ENCODE results near the gene MACROD2. TPM values are rescaled to one million over a fixed set of nuclear protein-coding genes. Genes with fewer than 3 reads are reported as not detected.

MACROD2 gene
- total RNA-seq, 1 donor from 2014 or later, result 3.5 TPM

DNA sequence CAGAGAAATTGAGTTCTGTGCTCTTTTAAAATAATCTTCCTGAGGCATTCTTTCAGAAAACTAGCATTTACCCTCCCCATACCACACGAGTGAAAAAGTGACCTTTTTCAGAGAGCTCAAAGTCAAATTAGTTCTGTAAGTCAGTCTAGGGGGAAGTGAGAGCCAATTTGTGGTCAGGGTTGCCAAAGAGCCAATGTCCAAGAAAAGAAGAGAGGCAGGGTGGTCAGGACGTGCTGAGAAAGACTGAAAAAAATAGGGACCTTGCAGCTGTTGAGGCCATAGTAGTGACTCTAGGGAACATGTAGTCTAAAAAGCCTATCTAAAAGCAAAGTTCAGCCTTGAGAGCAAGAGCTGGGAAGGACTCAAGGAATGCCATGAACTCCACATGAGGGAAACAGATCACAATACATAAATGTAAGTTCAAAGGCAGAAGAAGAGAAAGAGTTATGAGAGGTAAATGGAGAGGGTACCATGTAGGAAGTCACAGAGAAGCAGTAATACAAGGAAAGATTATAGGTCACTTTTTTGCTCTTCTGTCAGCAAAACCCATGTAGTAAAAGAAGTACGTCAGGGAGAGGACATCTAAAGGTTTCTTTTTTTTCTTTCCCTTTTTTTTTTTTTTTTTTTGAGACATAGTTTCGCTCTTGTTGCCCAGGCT, 907.2 kb downstream of the MACROD2 start:
- intact Hi-C loops (cut with DNase I), result no loop called here
- DNase-seq (ENCODE audit: low spot score in 2 of 2), result no peak
- TF ChIP-seq, protein P1, sequence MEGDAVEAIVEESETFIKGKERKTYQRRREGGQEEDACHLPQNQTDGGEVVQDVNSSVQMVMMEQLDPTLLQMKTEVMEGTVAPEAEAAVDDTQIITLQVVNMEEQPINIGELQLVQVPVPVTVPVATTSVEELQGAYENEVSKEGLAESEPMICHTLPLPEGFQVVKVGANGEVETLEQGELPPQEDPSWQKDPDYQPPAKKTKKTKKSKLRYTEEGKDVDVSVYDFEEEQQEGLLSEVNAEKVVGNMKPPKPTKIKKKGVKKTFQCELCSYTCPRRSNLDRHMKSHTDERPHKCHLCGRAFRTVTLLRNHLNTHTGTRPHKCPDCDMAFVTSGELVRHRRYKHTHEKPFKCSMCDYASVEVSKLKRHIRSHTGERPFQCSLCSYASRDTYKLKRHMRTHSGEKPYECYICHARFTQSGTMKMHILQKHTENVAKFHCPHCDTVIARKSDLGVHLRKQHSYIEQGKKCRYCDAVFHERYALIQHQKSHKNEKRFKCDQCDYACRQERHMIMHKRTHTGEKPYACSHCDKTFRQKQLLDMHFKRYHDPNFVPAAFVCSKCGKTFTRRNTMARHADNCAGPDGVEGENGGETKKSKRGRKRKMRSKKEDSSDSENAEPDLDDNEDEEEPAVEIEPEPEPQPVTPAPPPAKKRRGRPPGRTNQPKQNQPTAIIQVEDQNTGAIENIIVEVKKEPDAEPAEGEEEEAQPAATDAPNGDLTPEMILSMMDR (IDR thresholded peaks at IDR 0.05), result no peak

DNA sequence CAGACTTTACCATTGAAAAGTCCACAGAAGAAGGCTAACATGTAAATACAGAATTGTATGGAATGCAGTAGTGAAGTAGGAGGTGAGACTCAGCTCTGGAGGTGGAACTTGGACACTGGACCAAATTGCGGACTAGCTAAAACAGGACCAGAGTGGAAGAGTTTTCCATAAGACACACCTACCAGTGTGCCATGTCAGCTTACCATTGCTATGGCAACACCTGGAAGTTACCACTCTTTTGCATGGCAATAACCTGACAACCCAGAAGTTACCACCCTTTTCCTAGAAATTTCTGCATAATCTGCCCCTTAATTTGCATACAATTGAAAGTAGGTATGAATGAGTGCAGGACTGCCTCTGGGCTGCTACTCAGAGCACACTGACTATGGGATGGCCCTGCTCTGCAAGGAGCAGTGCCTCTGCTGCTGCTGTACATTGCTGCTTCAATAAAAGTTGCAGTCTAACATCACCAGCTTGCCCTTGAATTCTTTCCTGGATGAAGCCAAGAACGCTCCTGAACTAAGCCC, 911.7 kb downstream of the MACROD2 start:
- Histone ChIP-seq H3K4me1 (no peaks in the 10 kb centered on the region), H3K36me3 (no peaks in the 10 kb centered on the region), H3K4me3 (no peak overlapping the region), H3K9me3 (no peaks in the 10 kb centered on the region), H3K27ac (no peak overlapping the region), H3K27me3 (no peaks in the 10 kb centered on the region)
- DNase-seq (ENCODE audit: low spot score in 2 of 2), result no peak
- TF ChIP-seq, protein P1 (IDR thresholded peaks at IDR 0.05), result no peak
- intact Hi-C loops (cut with DNase I), result no loop called here

More for the DNA sequence above, 907.2 kb downstream of the MACROD2 start:
- H3K27me3 ChIP-seq, result no peaks in the 10 kb centered on the region
- H3K9me3 ChIP-seq, result no peaks in the 10 kb centered on the region
- H3K36me3 ChIP-seq, result no peaks in the 10 kb centered on the region
- no peaks in the 10 kb centered on the region for H3K4me1 ChIP-seq
- no peak overlapping the region for H3K27ac ChIP-seq
- no peak overlapping the region for H3K4me3 ChIP-seq

DNA sequence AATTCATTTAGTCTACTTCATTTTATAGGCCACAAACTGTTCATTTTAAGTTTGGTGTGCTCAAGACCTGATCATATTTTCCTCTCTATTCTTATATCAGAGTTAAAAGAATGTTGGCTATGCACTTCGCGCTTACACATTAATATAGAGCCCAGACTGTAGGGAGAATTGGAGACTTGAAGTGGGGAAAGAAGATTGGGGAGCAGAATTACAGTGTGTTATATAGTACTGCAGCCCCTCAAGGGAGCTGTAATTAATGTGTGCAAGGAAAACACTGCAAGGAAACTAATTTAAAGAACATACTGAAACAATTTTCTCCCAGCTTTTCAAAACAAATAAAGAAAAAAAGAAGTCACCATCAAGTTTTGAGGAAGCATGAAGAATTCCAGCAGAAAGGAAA, 914.8 kb downstream of the MACROD2 start:
- no peaks in the 10 kb centered on the region for H3K4me1 ChIP-seq
- no peaks in the 10 kb centered on the region for H3K9me3 ChIP-seq
- TF ChIP-seq, protein P1 (IDR thresholded peaks at IDR 0.05), result no peak
- DNase-seq (ENCODE audit: low spot score in 2 of 2), result no peak
- no peaks in the 10 kb centered on the region for H3K27me3 ChIP-seq
- no peaks in the 10 kb centered on the region for H3K36me3 ChIP-seq
- no peak overlapping the region for H3K4me3 ChIP-seq
- no peak overlapping the region for H3K27ac ChIP-seq
- intact Hi-C loops (cut with DNase I), result no loop called here

DNA sequence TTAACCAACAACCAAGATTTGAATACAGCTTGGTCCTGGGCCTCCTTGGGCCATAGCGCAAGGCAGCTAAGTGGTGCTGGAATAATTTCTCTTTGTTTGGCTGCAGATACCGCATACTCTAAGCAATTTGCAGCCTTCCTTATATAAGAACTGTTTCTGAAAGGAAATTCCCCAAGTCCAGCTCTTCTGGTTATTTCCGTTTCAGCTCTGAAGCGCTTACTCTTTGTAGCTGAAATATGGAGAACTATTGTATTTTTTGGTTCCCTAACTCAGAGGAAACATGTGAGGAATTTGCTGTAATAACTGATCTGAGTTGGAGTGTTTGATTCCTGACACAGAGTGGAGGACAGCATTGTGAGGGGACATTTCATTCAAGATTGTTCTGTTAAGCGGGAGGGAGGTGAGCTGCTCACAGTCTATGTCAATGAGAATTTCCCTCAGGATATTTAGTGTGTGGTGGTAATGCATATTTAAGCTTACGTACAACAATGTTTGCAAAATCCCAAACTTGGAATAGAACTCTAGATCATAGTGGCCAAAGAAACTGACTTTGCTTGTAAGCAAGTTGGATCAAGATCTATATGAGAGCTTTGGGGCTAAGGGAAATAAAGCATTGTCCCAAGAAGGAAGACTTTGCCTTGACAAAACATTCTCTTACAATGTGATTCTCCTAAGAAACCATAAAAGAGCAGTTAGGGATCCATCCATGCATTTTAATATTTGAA, 918.7 kb downstream of the MACROD2 start:
- H3K9me3 ChIP-seq, result no peaks in the 10 kb centered on the region
- no peaks in the 10 kb centered on the region for H3K27me3 ChIP-seq
- H3K4me3 ChIP-seq, result no peak overlapping the region
- TF ChIP-seq, protein P1 (IDR thresholded peaks at IDR 0.05), result no peak
- DNase-seq (ENCODE audit: low spot score in 2 of 2), result no peak
- intact Hi-C loops (cut with DNase I), result no loop called here
- H3K27ac ChIP-seq, result no peak overlapping the region
- H3K4me1 ChIP-seq, result no peaks in the 10 kb centered on the region
- H3K36me3 ChIP-seq, result no peaks in the 10 kb centered on the region

DNA sequence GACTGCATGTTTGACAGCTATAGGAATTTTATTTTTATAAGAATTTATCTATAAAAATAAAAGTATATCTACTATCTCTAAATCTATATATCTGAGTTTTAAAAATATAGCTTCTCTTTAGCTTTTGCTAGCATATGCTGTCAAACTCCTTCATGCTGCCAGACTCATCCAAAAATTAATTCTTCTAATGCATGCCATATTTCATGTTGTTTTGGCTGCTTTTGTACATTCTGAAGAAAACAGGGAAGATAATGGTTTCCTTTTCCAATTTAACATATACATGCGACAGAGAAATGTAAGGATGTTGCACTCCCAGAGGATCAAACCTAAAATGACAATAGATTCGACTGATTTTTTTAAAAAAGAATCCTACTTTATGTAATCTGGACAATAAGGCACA, 919.3 kb downstream of the MACROD2 start:
- no peaks in the 10 kb centered on the region for H3K9me3 ChIP-seq
- no peaks in the 10 kb centered on the region for H3K36me3 ChIP-seq
- TF ChIP-seq, protein P1 (IDR thresholded peaks at IDR 0.05), result no peak
- DNase-seq (ENCODE audit: low spot score in 2 of 2), result no peak
- intact Hi-C loops (cut with DNase I), result no loop called here
- no peak overlapping the region for H3K27ac ChIP-seq
- no peaks in the 10 kb centered on the region for H3K27me3 ChIP-seq
- no peaks in the 10 kb centered on the region for H3K4me1 ChIP-seq
- H3K4me3 ChIP-seq, result no peak overlapping the region
